ENCODE data around the gene RPAP3.

The RPAP3 gene

GRCh38 chr12:47748899-47749298, 43.1 kb upstream of the RPAP3 start:
- Histone ChIP-seq H3K4me3 (ENCODE audit: insufficient read depth, low read depth, low read length) (no peak overlapping the region), H3K4me1 (ENCODE audit: control insufficient read depth, insufficient read depth, low read length) (peaks cover 5% of the 10 kb centered on the region), H3K27ac (ENCODE audit: insufficient read depth, low read depth, low read length, poor library complexity, severe bottlenecking) (no peak overlapping the region), H3K36me3 (ENCODE audit: control insufficient read depth, insufficient read depth, low read length) (no peaks in the 10 kb centered on the region), H3K27me3 (ENCODE audit: control insufficient read depth, insufficient read depth, low read length, poor library complexity, severe bottlenecking) (no peaks in the 10 kb centered on the region), H3K9me3 (ENCODE audit: control insufficient read depth, low read length) (no peaks in the 10 kb centered on the region)
- WGBS, 2 experiments, result 87 to 95% methylated on average over 3 of the region's 3 CpGs

DNA sequence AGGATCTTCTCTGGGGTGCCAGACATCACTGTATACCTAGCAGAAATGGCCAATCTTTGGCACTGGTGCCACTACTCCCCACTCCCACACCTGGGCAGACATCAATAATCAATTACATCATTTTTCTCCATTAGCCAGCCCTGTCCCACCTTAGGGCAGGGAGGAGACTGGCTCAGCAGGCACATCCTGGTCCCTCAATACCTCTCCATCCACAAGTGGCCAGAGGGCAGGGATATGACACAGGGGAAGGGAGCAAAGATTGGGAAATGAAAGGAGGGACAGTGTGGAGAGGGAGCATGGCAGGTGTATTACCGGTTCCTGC, 42.6 kb upstream of the RPAP3 start:
- no peaks in the 10 kb centered on the region for H3K27me3 ChIP-seq (ENCODE audit: control insufficient read depth, insufficient read depth, low read length, poor library complexity, severe bottlenecking)
- no peaks in the 10 kb centered on the region for H3K9me3 ChIP-seq (ENCODE audit: control insufficient read depth, low read length)
- no peaks in the 10 kb centered on the region for H3K36me3 ChIP-seq (ENCODE audit: control insufficient read depth, insufficient read depth, low read length)
- 92 to 95% methylated on average over 1 of the region's 1 CpG for WGBS, 2 experiments
- H3K4me1 ChIP-seq (ENCODE audit: control insufficient read depth, insufficient read depth, low read length), result peaks cover 5% of the 10 kb centered on the region
- H3K27ac ChIP-seq (ENCODE audit: insufficient read depth, low read depth, low read length, poor library complexity, severe bottlenecking), result no peak overlapping the region
- no peak overlapping the region for H3K4me3 ChIP-seq (ENCODE audit: insufficient read depth, low read depth, low read length)

- Histone ChIP-seq H3K36me3 (ENCODE audit: control insufficient read depth, insufficient read depth, low read length) (no peaks in the 10 kb centered on the region), H3K27ac (ENCODE audit: insufficient read depth, low read depth, low read length, poor library complexity, severe bottlenecking) (no peak overlapping the region), H3K4me3 (ENCODE audit: insufficient read depth, low read depth, low read length) (no peak overlapping the region), H3K9me3 (ENCODE audit: control insufficient read depth, low read length) (no peaks in the 10 kb centered on the region), H3K4me1 (ENCODE audit: control insufficient read depth, insufficient read depth, low read length) (peaks cover 5% of the 10 kb centered on the region), H3K27me3 (ENCODE audit: control insufficient read depth, insufficient read depth, low read length, poor library complexity, severe bottlenecking) (no peaks in the 10 kb centered on the region)
- 88 to 94% methylated on average over 14 of the region's 14 CpGs for WGBS, 2 experiments
Observed at GRCh38 chr12:47747596-47748506, 42.0 kb upstream of the RPAP3 start.

DNA sequence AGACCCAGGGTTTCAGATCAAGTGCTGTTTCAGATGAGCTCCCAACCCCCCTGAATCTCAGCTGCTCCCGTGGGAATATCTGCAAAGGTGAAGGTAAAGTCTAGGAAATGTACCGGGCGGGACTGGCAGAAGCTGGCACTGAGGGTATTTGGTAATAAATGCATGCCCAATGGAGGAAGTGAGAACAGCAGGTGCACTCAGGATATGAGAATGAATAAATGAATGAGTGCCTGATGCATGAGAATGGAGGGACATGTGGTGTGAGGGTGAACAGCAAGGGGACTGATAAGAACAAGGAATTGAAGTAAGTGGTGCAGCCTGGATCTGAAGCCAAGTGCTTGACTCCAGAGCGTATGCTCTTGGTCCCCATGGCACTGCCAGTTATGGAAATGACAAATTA, 41.3 kb upstream of the RPAP3 start:
- WGBS, 2 experiments, result 92 to 94% methylated on average over 4 of the region's 4 CpGs
- Histone ChIP-seq H3K27me3 (ENCODE audit: control insufficient read depth, insufficient read depth, low read length, poor library complexity, severe bottlenecking) (no peaks in the 10 kb centered on the region), H3K9me3 (ENCODE audit: control insufficient read depth, low read length) (no peaks in the 10 kb centered on the region), H3K4me1 (ENCODE audit: control insufficient read depth, insufficient read depth, low read length) (peaks cover 5% of the 10 kb centered on the region), H3K27ac (ENCODE audit: insufficient read depth, low read depth, low read length, poor library complexity, severe bottlenecking) (no peak overlapping the region), H3K36me3 (ENCODE audit: control insufficient read depth, insufficient read depth, low read length) (no peaks in the 10 kb centered on the region), H3K4me3 (ENCODE audit: insufficient read depth, low read depth, low read length) (no peak overlapping the region)

GRCh38 chr12:47746523-47746922, 40.7 kb upstream of the RPAP3 start:
- Histone ChIP-seq H3K27me3 (ENCODE audit: control insufficient read depth, insufficient read depth, low read length, poor library complexity, severe bottlenecking) (no peaks in the 10 kb centered on the region), H3K27ac (ENCODE audit: insufficient read depth, low read depth, low read length, poor library complexity, severe bottlenecking) (no peak overlapping the region), H3K4me1 (ENCODE audit: control insufficient read depth, insufficient read depth, low read length) (peaks cover 5% of the 10 kb centered on the region), H3K4me3 (ENCODE audit: insufficient read depth, low read depth, low read length) (no peak overlapping the region), H3K36me3 (ENCODE audit: control insufficient read depth, insufficient read depth, low read length) (no peaks in the 10 kb centered on the region), H3K9me3 (ENCODE audit: control insufficient read depth, low read length) (no peaks in the 10 kb centered on the region)
- 91 to 93% methylated on average over 7 of the region's 7 CpGs for WGBS, 2 experiments

- Histone ChIP-seq H3K27me3 (ENCODE audit: control insufficient read depth, insufficient read depth, low read length, poor library complexity, severe bottlenecking) (no peaks in the 10 kb centered on the region), H3K9me3 (ENCODE audit: control insufficient read depth, low read length) (no peaks in the 10 kb centered on the region), H3K27ac (ENCODE audit: insufficient read depth, low read depth, low read length, poor library complexity, severe bottlenecking) (no peak overlapping the region), H3K4me3 (ENCODE audit: insufficient read depth, low read depth, low read length) (no peak overlapping the region), H3K4me1 (ENCODE audit: control insufficient read depth, insufficient read depth, low read length) (peaks cover 6% of the 10 kb centered on the region), H3K36me3 (ENCODE audit: control insufficient read depth, insufficient read depth, low read length) (no peaks in the 10 kb centered on the region)
- WGBS, 2 experiments, result 90 to 96% methylated on average over 5 of the region's 5 CpGs
Observed at GRCh38 chr12:47746073-47746472, 40.2 kb upstream of the RPAP3 start.

- Histone ChIP-seq H3K9me3 (ENCODE audit: control insufficient read depth, low read length) (no peaks in the 10 kb centered on the region), H3K27me3 (ENCODE audit: control insufficient read depth, insufficient read depth, low read length, poor library complexity, severe bottlenecking) (no peaks in the 10 kb centered on the region), H3K36me3 (ENCODE audit: control insufficient read depth, insufficient read depth, low read length) (no peaks in the 10 kb centered on the region), H3K27ac (ENCODE audit: insufficient read depth, low read depth, low read length, poor library complexity, severe bottlenecking) (no peak overlapping the region), H3K4me3 (ENCODE audit: insufficient read depth, low read depth, low read length) (no peak overlapping the region), H3K4me1 (ENCODE audit: control insufficient read depth, insufficient read depth, low read length) (peaks cover 11% of the 10 kb centered on the region)
- WGBS, 2 experiments, result 89 to 90% methylated on average over 16 of the region's 16 CpGs
Observed at GRCh38 chr12:47745485-47746041, 39.7 kb upstream of the RPAP3 start.

GRCh38 chr12:47744778-47745436, 39.1 kb upstream of the RPAP3 start:
- no peak overlapping the region for H3K4me3 ChIP-seq (ENCODE audit: insufficient read depth, low read depth, low read length)
- WGBS, 2 experiments, result 77 to 79% methylated on average over 8 of the region's 8 CpGs
- H3K9me3 ChIP-seq (ENCODE audit: control insufficient read depth, low read length), result no peaks in the 10 kb centered on the region
- no peaks in the 10 kb centered on the region for H3K36me3 ChIP-seq (ENCODE audit: control insufficient read depth, insufficient read depth, low read length)
- H3K27ac ChIP-seq (ENCODE audit: insufficient read depth, low read depth, low read length, poor library complexity, severe bottlenecking), result no peak overlapping the region
- H3K27me3 ChIP-seq (ENCODE audit: control insufficient read depth, insufficient read depth, low read length, poor library complexity, severe bottlenecking), result no peaks in the 10 kb centered on the region
- H3K4me1 ChIP-seq (ENCODE audit: control insufficient read depth, insufficient read depth, low read length), result peaks cover 15% of the 10 kb centered on the region

GRCh38 chr12:47744005-47744651, 38.3 kb upstream of the RPAP3 start:
- Histone ChIP-seq H3K27me3 (ENCODE audit: control insufficient read depth, insufficient read depth, low read length, poor library complexity, severe bottlenecking) (no peaks in the 10 kb centered on the region), H3K9me3 (ENCODE audit: control insufficient read depth, low read length) (no peaks in the 10 kb centered on the region), H3K4me3 (ENCODE audit: insufficient read depth, low read depth, low read length) (no peak overlapping the region), H3K4me1 (ENCODE audit: control insufficient read depth, insufficient read depth, low read length) (peaks cover 15% of the 10 kb centered on the region), H3K27ac (ENCODE audit: insufficient read depth, low read depth, low read length, poor library complexity, severe bottlenecking) (no peak overlapping the region), H3K36me3 (ENCODE audit: control insufficient read depth, insufficient read depth, low read length) (no peaks in the 10 kb centered on the region)
- WGBS, 2 experiments, result 48 to 55% methylated on average over 10 of the region's 10 CpGs

DNA sequence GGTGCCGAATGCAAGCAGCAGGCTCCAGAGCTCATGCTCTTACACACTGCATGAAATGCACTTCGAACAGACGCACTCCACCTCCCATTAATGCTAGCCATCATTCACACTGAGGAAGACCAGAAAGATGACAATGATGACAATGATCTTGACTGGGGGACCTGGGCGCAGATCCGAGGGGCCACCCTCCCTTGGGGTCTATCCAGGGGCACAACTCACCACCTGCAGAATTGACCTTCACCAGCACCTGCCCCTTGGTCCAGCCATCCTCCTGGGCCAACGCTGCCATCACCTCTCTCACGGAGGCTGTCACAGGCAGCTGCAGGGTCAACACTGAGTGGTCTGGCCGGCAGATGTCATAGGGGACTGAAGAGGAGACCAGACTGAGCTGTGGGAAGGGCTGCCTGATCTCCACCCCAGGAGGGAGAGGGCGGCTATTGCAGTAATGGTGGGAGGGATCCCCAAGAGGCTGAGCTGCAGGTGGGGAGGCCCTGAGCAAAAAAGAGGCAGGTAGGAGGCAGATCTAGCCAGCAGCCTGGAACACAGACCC, 37.6 kb upstream of the RPAP3 start:
- H3K9me3 ChIP-seq (ENCODE audit: control insufficient read depth, low read length), result no peaks in the 10 kb centered on the region
- no peak overlapping the region for H3K27ac ChIP-seq (ENCODE audit: insufficient read depth, low read depth, low read length, poor library complexity, severe bottlenecking)
- no peaks in the 10 kb centered on the region for H3K36me3 ChIP-seq (ENCODE audit: control insufficient read depth, insufficient read depth, low read length)
- WGBS, 2 experiments, result 89 to 92% methylated on average over 9 of the region's 9 CpGs
- no peak overlapping the region for H3K4me3 ChIP-seq (ENCODE audit: insufficient read depth, low read depth, low read length)
- H3K4me1 ChIP-seq (ENCODE audit: control insufficient read depth, insufficient read depth, low read length), result peaks cover 15% of the 10 kb centered on the region
- H3K27me3 ChIP-seq (ENCODE audit: control insufficient read depth, insufficient read depth, low read length, poor library complexity, severe bottlenecking), result no peaks in the 10 kb centered on the region

Data from ectodermal cell (in vitro differentiated cells).